Measurements from ENCODE around the gene PEG3.

DNA sequence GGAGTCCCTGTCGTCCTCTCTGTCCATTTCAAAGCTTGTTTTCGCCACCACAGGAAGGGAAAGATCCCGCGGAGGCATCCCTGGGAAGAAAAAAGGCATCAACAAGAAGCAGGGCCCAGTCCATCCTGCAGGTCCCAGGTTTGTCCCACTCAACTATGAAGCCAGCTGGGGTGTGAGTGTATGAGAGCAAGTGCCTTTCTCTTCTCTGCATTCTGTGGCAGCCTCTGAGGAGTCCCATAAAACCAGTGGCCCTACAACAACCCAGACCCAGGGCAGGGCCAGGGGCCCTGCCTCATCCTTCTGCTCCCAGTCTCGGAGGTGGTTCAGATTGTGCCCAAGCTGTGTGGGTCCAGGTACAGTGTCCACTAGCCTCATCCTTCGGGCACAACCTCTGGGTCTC, 18.9 kb downstream of the PEG3 start:
- TF ChIP-seq, protein P1, sequence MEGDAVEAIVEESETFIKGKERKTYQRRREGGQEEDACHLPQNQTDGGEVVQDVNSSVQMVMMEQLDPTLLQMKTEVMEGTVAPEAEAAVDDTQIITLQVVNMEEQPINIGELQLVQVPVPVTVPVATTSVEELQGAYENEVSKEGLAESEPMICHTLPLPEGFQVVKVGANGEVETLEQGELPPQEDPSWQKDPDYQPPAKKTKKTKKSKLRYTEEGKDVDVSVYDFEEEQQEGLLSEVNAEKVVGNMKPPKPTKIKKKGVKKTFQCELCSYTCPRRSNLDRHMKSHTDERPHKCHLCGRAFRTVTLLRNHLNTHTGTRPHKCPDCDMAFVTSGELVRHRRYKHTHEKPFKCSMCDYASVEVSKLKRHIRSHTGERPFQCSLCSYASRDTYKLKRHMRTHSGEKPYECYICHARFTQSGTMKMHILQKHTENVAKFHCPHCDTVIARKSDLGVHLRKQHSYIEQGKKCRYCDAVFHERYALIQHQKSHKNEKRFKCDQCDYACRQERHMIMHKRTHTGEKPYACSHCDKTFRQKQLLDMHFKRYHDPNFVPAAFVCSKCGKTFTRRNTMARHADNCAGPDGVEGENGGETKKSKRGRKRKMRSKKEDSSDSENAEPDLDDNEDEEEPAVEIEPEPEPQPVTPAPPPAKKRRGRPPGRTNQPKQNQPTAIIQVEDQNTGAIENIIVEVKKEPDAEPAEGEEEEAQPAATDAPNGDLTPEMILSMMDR (IDR thresholded peaks at IDR 0.05; ENCODE audit: low read depth, low read length) = no peak
- no peak for TF ChIP-seq EZH2phosphoT487 (IDR thresholded peaks at IDR 0.05; ENCODE audit: low read depth)
